HG02623 (cell line): ENCODE measurements around the gene PDHB.
A peak's percentile ranks its signal among the peaks of the same experiment; 100 is the strongest.

Source experiments
- ATAC-seq: cut with Tn5 transposase; IDR thresholded peaks from one replicate; pipeline ENCODE4 v1.9.1; 2021; ENCODE audit warnings: moderate library complexity; ENCODE audit not compliant: unreplicated experiment

The PDHB gene

DNA sequence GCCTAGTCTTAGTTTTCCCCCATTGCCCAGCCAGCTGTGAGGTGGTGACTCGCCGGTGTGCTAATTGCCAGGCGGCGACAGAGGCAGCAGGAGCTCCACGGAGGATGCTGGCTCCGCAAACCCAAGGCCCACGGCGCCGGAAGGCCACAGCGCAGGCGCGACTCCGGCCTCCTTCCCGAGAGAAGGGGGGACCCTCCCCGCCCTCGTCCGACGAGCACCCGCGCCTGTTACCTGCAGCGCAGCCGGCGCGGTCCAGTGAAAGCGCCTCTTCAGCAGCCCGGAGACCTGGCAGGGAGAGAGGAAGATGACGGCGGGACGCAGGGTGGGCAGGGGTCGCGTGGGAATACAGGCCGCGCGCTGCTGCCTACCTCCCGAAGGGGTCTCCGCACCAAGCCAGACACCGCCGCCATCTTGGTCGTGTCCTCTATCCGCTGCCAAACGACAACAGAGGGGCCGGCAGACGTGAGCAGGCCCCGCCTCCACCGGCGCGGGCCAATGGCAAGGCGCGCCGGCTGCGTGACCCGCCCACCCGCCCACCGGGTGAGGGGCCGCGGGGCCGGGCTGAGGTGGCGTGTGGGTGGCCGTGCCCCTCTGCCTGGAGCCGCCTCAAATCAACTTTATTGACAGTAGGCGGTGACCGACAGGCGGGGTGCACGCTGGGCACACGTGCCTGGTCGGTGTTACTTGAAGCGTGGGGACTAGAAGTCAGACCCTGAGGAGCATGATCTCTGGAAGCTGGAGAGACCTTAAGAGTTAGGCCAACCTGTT, at the start of gene PDHB:
Gene PDHB (minus strand): TSS at position 433 of the 768 bp plus-strand sequence. CDS start 23 bp downstream, at position 410.
- peak; percentile 95 for ATAC-seq

DNA sequence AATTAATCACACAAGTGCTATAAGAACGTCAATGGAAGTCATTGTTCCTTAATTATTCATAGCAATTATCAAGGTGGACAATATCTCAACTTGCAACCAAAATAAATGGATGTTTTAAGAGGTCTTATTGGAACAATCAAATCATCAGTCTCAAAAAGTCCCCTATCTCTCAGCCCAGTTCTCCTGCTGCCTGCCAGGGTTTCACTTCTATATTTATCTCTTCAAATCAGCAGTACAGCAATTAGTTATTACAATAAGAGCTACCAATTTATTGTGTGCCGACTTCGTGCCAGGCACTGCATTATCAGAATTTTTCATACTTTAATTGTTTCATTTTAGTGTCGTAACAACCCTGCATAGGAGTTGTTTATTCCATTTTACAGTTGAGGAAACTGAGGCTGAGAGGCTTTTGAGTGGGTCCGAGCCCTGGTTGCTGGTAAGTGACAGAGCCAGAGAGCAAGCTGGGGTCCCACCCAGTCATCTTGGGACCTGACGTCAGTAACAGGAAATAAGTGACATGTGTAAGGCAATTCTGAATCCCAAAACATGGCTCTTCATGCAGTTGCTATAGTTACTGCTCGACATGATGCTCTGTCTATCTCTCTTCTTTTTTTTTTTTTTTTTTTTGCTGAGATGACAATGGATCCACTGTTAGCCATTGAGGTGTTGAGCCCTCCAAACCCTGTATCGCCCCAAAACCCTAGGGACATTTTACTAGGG, 49.4 kb upstream of the PDHB start:
- ATAC-seq, result no peak

- ATAC-seq, result no peak
These were observed 46.7 kb upstream of the PDHB start for GRCh38 chr3:58480309-58480708.

GRCh38 chr3:58478781-58479180, 45.1 kb upstream of the PDHB start:
- no peak for ATAC-seq

DNA sequence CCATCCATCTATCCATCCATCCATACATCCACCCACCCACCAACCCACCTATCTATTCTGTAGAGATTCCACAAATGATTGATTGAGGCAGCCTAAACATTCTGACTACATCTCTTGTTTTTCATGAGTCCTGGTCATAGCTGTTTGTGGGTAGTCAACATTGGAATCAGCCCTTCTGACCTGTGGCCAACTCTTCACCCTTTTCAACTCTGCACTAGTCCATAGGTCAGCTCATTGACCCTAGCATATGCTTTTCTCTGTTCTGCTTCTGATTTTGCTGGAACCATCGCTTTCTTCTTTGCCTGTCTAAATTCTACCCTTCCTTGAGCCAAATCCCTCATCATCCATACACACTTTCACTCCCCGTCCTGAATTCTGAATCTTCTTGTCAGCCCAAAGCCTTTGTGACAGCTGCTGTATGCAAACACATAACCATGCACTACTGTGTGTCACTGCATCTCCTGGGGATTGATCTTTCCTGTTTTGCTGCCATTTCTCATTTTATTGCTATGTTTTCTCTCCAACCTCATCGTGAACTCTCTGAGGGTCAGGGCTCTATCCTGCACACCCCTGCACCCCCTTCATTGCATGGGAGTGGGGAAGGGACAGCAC, 41.4 kb upstream of the PDHB start:
- no peak for ATAC-seq

DNA sequence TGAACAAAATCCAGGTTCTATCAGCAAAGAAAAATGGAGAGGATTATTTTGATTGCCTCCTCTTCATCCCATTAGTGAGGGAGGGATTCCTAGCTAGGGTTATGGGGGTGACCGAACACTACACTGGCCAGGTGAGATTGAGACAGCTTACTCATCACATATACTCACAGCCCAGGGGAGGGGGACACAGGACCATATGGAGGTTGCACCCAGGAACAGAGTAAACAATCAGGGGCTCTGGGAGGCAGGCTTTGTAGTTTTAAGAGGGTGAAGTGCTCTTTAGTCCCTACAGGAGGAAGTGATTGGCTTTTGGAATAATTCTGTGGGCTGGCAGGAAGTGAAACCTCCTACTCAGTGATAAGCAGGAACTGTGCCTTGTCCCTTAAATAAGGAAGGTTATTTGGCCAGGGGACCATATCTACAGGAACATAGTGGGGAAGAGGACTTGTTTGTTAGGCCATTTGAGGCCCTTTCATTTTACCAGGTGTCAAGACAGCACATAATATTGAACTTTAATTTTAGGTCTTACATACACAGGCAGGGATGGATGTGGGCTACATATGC, 40.8 kb upstream of the PDHB start:
- ATAC-seq, result no peak

GRCh38 chr3:58473275-58473674, 39.6 kb upstream of the PDHB start:
- ATAC-seq, result no peak

DNA sequence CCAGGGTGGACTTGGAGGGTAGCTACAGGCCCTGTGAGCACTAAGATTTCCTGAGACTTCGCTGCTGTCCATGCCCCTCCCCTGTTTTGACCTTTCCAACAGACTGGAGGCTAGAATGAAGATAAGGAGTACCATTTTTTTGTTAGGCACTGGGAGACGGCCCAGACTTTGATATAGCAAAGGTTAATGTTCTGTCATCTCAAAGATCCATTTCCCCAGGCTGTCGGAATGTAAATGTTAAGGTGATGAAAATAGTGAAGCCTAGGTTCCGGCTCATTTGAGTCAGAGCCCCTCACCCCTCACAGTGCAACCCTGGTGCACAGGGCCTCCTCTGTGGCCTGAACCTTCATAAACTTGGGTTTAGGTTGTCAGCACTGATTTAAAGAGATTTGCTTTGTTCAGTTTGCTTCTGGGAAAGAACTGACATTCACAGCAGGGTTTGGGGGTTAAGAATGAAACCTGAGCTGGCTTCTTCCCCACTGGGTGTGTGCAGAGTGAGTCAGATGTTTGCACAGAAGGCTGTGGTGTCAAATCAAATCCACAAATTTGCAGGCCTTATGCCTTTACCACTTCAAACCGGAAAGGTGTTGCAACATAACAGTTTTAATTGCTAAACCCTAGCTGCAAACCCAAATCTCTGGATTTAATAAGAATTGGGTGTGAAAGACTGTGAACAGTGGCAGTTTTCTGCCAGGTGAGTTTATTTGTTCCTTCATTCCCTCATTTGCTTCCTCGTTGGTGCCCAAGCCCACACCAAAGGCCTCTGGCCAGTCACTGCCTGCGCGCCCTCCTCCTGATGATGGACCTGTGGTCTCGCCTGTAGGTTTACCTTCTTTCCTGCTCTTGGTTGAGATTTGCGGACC, 37.6 kb upstream of the PDHB start:
- ATAC-seq, result no peak

- no peak for ATAC-seq
These were observed 36.9 kb upstream of the PDHB start for GRCh38 chr3:58470363-58471024.

DNA sequence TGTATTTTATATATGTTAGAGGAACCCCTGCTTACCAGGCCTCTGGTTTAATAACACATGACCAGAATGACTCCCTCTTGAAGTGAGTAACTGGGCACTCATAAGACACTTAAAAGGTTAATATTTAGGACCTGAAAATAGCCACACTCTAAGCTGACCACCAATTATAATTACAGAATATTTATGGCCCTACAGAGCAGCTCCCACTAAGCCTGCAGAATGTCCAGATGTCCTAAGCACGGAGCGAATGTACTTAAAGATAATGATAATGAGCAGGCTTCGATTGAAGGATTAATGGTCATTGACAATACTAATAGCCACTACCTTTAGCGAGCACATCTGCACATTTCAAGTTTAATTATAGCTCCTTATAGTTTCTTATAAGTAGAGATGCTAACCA, 35.5 kb upstream of the PDHB start:
- no peak for ATAC-seq

DNA sequence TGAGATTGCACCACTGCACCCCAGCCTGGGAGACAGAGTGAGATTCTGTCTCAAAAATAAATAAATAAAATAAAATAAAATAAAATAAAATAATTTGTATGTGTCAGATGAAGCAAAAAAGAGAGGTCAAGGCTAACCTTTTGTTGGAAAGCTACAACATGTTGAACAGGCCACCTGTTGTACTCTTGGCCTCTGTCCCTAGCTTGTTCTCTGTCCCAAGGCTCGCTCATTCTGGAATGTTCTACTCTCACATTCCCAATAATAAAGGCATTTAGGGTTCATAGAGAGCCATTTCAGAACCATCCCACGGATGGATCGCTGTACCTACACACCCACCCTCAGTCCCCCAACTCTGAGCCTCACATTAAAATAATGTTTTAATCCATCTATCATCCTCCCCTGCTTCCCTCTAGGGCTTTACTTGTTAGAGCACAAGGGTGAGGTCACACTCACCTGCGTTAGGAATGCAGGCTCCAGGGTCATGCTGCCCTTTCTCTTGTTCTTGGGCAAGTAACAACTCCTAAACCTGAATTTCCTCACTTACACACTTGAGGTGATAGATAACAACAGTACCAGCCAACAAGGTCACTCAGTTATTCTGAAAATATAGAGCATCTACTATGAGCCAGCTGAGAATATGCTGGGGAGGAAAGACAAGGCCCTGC, 33.4 kb upstream of the PDHB start:
- no peak for ATAC-seq

GRCh38 chr3:58464866-58465265, 31.2 kb upstream of the PDHB start:
- no peak for ATAC-seq

DNA sequence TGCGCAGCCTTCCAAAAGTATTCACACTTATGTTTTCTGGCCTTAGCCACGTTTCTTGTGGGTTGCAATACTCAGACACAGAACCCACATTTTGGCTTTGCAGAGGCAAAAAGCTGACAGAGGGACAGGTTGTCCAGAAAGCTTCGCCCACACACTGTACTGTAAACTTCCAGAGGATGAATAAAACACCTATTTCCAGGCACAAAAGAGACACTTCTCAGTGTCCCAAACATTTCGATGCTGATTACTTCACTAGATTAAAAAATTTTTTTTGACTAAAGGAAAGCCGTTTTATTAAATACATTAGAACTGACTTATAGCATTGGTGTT, 30.3 kb upstream of the PDHB start:
- no peak for ATAC-seq

- peak; percentile 82 for ATAC-seq
These were observed 29.7 kb upstream of the PDHB start for GRCh38 chr3:58463181-58463941.

DNA sequence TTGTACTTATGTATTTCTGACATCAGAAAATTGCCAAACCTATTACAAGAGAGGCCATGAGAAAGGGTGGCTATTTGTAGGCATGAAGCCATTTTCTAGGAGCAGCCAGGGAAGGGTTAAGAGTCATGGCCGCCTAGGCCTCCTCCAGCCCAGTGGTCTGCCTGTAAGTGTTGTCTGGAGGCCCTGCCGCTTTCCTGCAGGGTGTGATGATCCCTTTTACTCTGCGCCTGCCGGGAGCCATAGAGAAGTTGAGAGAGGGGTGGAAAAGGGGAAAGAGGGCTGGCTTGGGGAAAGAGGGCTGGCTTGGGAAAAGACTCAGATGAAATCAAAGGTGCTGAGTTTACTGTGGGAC, 29.2 kb upstream of the PDHB start:
- ATAC-seq, result no peak

- no peak for ATAC-seq
These were observed 25.5 kb upstream of the PDHB start for GRCh38 chr3:58459160-58459559.

- no peak for ATAC-seq
These were observed 18.5 kb upstream of the PDHB start for GRCh38 chr3:58452176-58452575.

DNA sequence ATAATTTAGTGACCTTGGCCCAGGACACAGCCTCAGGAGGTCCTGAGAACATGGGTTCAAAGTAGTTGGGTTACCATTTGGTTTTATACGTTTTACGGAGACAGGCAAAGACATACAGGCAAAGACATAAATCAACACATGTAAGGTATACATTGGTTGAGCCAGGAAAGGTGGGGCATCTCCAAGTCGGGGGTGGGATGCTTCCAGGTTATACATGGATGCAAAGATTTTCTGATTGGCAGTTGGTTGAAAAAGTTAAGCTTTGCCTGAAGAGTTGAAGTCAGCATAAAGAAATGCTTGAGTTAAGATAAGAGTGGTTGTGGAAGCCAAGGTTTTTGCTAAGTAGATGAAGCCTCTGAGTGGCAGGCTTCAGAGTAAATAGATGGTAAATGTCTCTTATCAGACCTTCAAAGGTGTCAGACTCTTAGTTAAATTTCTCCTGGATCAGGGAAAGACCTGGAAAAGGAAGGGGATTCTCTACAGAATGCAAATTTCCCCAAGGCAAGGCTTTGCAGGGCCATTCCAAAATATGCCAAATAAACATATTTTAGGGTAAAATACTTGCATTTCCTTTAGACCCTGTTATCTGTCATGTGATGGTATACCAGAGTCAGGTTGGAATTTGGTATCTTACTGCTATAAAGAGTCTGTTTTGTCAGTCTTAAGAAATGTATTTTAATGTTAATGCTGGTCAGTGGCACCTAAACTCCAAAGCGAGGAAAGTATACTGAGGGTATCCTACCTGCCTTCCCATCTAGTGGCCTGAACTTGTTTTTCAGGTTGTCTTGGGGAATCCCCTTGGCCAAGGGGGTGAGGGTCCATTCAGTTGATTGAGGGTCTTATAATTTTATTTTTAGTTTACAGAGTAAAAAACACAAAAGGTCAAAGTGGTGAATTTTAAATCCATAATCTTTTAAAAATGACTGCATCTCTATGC, 8.2 kb upstream of the PDHB start:
- no peak for ATAC-seq
